Measurements from ENCODE around the gene MLLT3. TPM values are rescaled to one million over a fixed set of nuclear protein-coding genes. Genes with fewer than 3 reads are reported as not detected.

Gene MLLT3
- total and polyA plus RNA-seq, 10 donors, result 2.8 to 15.2 (median 10.6) TPM

DNA sequence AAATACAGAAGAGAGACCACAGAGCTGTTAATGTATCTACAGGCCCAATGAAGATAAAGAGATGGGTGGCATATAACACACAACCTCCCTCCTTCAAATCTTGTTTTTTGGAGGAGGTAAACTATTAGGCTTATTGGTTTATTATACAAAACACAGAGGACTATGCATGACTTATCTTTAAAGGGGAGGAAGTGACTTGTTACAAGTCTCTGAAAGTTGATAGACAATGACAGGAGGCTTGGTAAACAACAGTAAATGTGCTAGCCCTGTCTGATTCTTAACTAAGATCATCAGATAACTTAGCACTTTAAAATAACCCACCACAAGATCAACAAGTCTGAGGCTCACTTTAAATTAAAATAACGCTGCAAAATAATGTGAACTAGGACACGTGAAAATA is 219.0 kb downstream of the MLLT3 start:
- H3K27me3 ChIP-seq (replicated peaks in 1 of 7), result no peaks in the 10 kb centered on the region
- H3K36me3 ChIP-seq, result no peaks in the 10 kb centered on the region
- no peak for DNase-seq
- peaks cover 0 to 11% (median 0%) of the 10 kb centered on the region in 6 donors for H3K4me1 ChIP-seq
- H3K4me3 ChIP-seq, result no peak overlapping the region
- TF ChIP-seq POLR2AphosphoS5 (IDR thresholded peaks at IDR 0.05), result no peak
- TF ChIP-seq, protein P1, sequence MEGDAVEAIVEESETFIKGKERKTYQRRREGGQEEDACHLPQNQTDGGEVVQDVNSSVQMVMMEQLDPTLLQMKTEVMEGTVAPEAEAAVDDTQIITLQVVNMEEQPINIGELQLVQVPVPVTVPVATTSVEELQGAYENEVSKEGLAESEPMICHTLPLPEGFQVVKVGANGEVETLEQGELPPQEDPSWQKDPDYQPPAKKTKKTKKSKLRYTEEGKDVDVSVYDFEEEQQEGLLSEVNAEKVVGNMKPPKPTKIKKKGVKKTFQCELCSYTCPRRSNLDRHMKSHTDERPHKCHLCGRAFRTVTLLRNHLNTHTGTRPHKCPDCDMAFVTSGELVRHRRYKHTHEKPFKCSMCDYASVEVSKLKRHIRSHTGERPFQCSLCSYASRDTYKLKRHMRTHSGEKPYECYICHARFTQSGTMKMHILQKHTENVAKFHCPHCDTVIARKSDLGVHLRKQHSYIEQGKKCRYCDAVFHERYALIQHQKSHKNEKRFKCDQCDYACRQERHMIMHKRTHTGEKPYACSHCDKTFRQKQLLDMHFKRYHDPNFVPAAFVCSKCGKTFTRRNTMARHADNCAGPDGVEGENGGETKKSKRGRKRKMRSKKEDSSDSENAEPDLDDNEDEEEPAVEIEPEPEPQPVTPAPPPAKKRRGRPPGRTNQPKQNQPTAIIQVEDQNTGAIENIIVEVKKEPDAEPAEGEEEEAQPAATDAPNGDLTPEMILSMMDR (IDR thresholded peaks at IDR 0.05 in 8 of 11, conservative IDR thresholded peaks at IDR 0.05 in 3 of 11), result no peak
- no peak for TF ChIP-seq POLR2A (IDR thresholded peaks at IDR 0.05)
- no peak overlapping the region for H3K27ac ChIP-seq
- WGBS, 5 donors, result 76 to 89% (median 81%) methylated on average over 2 of the region's 2 CpGs
- intact Hi-C loops (cut with DNase I; ENCODE audit: low total_unique reads), result no loop called here
- H3K9me3 ChIP-seq, result no peaks in the 10 kb centered on the region

DNA sequence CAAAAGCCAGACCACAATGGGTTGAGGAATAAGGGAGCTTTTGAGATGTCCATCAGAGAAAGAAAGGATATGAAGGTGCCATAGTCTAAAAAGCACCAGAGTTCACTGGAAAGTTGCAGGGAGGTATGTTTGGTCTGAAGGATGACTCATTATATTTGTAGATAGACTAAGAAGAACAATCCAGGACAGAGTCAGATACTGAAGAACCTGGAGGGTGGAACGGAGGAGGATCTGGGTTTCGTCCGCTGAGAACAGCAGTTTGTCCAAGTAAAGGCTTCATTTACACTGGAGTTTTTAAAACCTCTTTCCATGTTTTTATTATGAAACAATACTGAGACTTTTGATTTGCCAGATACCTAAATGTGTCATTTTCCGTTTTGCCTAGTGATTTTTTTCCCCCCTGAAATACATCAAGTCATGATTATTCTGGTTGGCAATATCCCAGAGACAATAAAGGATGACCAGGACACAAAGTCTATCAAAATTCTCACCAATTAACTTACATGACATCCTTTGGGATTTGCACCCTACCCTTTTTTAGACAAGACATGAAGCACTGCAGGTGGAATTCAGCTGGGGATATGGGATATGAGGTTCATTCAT is 219.9 kb downstream of the MLLT3 start:
- H3K4me3 ChIP-seq, result no peak overlapping the region
- DNase-seq, result no peak
- no peaks in the 10 kb centered on the region for H3K36me3 ChIP-seq
- no peaks in the 10 kb centered on the region for H3K27me3 ChIP-seq (replicated peaks in 1 of 7)
- TF ChIP-seq, protein P1 (IDR thresholded peaks at IDR 0.05 in 8 of 11, conservative IDR thresholded peaks at IDR 0.05 in 3 of 11), result no peak
- TF ChIP-seq POLR2AphosphoS5 (IDR thresholded peaks at IDR 0.05) (no peak), POLR2A (IDR thresholded peaks at IDR 0.05) (no peak)
- H3K4me1 ChIP-seq, result peaks cover 0 to 11% (median 0%) of the 10 kb centered on the region in 6 donors
- H3K27ac ChIP-seq, result no peak overlapping the region
- intact Hi-C loops (cut with DNase I; ENCODE audit: low total_unique reads), result no loop called here
- H3K9me3 ChIP-seq, result no peaks in the 10 kb centered on the region
- 90 to 98% (median 92%) methylated on average over 4 of the region's 4 CpGs for WGBS, 5 donors

DNA sequence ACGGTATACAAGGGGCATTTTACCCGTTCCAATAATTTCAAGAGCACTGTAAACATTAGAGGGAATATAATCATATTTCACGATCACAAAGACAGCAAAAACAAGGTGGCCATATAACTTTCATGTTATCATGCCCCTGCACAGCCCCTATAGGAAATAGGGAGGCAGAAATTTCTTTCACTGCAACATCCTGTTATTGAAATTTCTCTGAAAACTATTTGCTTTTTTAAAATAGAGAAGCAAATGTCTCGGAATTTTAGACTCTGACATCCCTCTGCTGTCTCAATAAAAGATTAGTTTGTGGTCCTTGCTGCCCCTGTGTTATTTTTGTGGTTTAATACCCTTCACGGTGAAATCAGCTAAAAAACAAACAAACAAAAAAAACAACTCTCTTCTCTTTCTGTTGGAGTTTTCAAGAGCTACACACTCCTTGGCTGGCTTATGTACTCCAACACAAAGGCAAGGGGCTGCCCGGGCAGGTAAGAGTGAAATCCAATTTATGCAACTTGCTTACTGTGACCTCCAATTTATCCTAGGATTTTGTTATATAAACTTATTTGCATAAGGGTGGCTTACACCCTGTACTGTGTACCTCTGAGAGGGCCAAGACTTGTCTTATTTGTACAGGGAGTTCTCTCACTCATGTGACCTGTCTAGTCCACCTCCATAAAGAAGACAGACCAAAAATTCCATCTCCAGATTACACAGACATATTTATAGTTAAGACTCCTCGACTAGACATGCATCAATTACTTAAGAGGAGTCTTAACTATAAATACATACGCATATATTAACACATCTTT is 223.6 kb downstream of the MLLT3 start:
- 35 to 51% (median 38%) methylated on average over 8 of the region's 8 CpGs for WGBS, 5 donors
- intact Hi-C loops (cut with DNase I; ENCODE audit: low total_unique reads), result no loop called here
- Histone ChIP-seq H3K36me3 (no peaks in the 10 kb centered on the region), H3K9me3 (no peaks in the 10 kb centered on the region), H3K27me3 (replicated peaks in 1 of 7) (no peaks in the 10 kb centered on the region), H3K4me1 (peaks cover 0 to 8% (median 0%) of the 10 kb centered on the region in 6 donors), H3K4me3 (no peak overlapping the region), H3K27ac (no peak overlapping the region)
- TF ChIP-seq POLR2AphosphoS5 (IDR thresholded peaks at IDR 0.05) (no peak), POLR2A (IDR thresholded peaks at IDR 0.05) (no peak)
- TF ChIP-seq, protein P1 (IDR thresholded peaks at IDR 0.05 in 8 of 11, conservative IDR thresholded peaks at IDR 0.05 in 3 of 11), result no peak
- no peak for DNase-seq

DNA sequence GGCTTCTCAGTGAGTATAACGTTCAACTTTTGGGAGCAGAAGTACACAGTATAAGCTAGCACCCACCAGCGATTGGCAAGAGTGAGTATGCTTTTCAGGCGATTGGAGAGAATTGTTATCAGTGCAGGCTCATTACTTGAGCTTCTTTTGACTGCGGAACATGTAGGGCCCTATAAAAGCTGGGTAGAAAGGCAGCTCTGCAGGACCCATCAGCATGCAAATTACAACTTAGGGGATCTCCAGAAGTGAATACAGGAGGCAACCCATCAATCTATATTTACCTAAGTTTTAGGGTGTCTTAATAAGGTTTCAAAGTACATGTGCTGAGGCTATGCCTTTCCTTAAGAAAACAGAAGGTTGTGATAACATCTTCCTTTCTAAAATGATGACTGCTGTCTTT is 225.0 kb downstream of the MLLT3 start:
- Histone ChIP-seq H3K4me3 (no peak overlapping the region), H3K9me3 (no peaks in the 10 kb centered on the region), H3K36me3 (no peaks in the 10 kb centered on the region), H3K27ac (no peak overlapping the region), H3K27me3 (replicated peaks in 1 of 7) (no peaks in the 10 kb centered on the region), H3K4me1 (peaks cover 0 to 8% (median 0%) of the 10 kb centered on the region in 6 donors)
- TF ChIP-seq, protein P1 (IDR thresholded peaks at IDR 0.05 in 8 of 11, conservative IDR thresholded peaks at IDR 0.05 in 3 of 11), result no peak
- TF ChIP-seq POLR2A (IDR thresholded peaks at IDR 0.05) (no peak), POLR2AphosphoS5 (IDR thresholded peaks at IDR 0.05) (no peak)
- no peak for DNase-seq
- intact Hi-C loops (cut with DNase I; ENCODE audit: low total_unique reads), result no loop called here
- WGBS, 5 donors, result 79 to 91% (median 83%) methylated on average over 4 of the region's 4 CpGs

All from spleen (tissue), 11 donors.